BJ (cell line): ENCODE measurements around the gene PTER. TPM values are rescaled to one million over a fixed set of nuclear protein-coding genes. Genes with fewer than 3 reads are reported as not detected.
A peak's percentile ranks its signal among the peaks of the same experiment; 100 is the strongest.

Experiments
- CTCF ChIA-PET: fragments of 350-600 bp; formaldehyde crosslinking; extraction: SDS; loops from one replicate; lab custom pipeline; 2021; ENCODE audit warnings: antibody characterized with exemption, inconsistent platforms; lab: Yijun Ruan, JAX
- POLR2A ChIA-PET: fragments of 300-600 bp; sonication (Branson Sonifier 250); formaldehyde crosslinking; extraction: SDS; loops from one replicate; lab custom pipeline; 2021; ENCODE audit warnings: antibody characterized with exemption; lab: Charles Lee
- DNase-seq: peaks from one replicate; pipeline ENCODE4 v3.0.0-alpha.2; 2011; ENCODE audit warnings: low read depth
- H3K27me3 ChIP-seq: 2 replicates; pipeline ENCODE4 v1.6.0; 2011; ENCODE audit warnings: low read length; ENCODE audit not compliant: control insufficient read depth, insufficient read depth
- H3K36me3 ChIP-seq: 2 replicates; pipeline ENCODE4 v1.5.1; 2011; ENCODE audit warnings: low read length; ENCODE audit not compliant: control insufficient read depth, insufficient read depth
- H3K4me3 ChIP-seq: 2 replicates; pipeline ENCODE4 v1.5.1; 2011; ENCODE audit warnings: low read depth, mild to moderate bottlenecking, control low read depth, low read length
- CTCF ChIP-seq: IDR thresholded peaks from 2 replicates; pipeline ENCODE4 v1.5.1; 2011; ENCODE audit warnings: low read depth, mild to moderate bottlenecking, control low read depth, inconsistent platforms, low read length, moderate library complexity; ENCODE audit not compliant: insufficient read depth
- polyA minus RNA-seq: library from RNA; depleted of rRNA, polyadenylated mRNA; stranded (reverse); fragments of >200 nt; gene quantifications from 2 replicates; pipeline ENCODE4 v1.2.3, GENCODE V29; 2011; rRNA and poly(A)+ RNA removed
- polyA plus RNA-seq: library from polyadenylated mRNA; depleted of rRNA; stranded (reverse); fragments of >200 nt; gene quantifications from 2 replicates; pipeline ENCODE4 v1.2.3, GENCODE V29; 2011; rRNA removed

PTER gene
- polyA plus RNA-seq (9.3 and 15.2 TPM in 2 replicates), polyA minus RNA-seq (6.1 and 9.5 TPM in 2 replicates)

GRCh38 chr10:16436758-16437539 is at the start of gene PTER:
TSS of gene PTER (plus strand) at chr10:16437010. CDS start at chr10:16484385, 47,375 bp downstream.
- Histone ChIP-seq H3K4me3 (peak within 1 kb of the TSS; percentile 69), H3K36me3 (no peaks in the 10 kb centered on the region), H3K27me3 (no peaks in the 10 kb centered on the region; the same call in none of the 2 replicates)
- ChIA-PET POLR2A (interaction anchor here (0.6 kb wide), 1 partner anchor 60 kb away, joined by 3 read pairs; no protein-coding TSS in a partner anchor), CTCF (no interaction called here)
- DNase-seq: peak; percentile 74
- TF ChIP-seq CTCF: no peak

GRCh38 chr10:16392531-16393069 is 44.2 kb upstream of the PTER start:
- no peak for DNase-seq
- TF ChIP-seq CTCF: no peak
- Histone ChIP-seq H3K36me3 (no peaks in the 10 kb centered on the region), H3K4me3 (no peak overlapping the region), H3K27me3 (no peaks in the 10 kb centered on the region)
- ChIA-PET CTCF (no interaction called here), POLR2A (no interaction called here)

GRCh38 chr10:16393271-16393858 is 43.4 kb upstream of the PTER start:
- Histone ChIP-seq H3K4me3 (no peak overlapping the region), H3K27me3 (no peaks in the 10 kb centered on the region), H3K36me3 (no peaks in the 10 kb centered on the region)
- ChIA-PET CTCF (no interaction called here), POLR2A (no interaction called here)
- no peak for DNase-seq
- no peak for TF ChIP-seq CTCF

- no peaks in the 10 kb centered on the region for H3K36me3 ChIP-seq
- TF ChIP-seq CTCF: no peak
- CTCF ChIA-PET: no interaction called here
- POLR2A ChIA-PET: no interaction called here
- no peak overlapping the region for H3K4me3 ChIP-seq
- H3K27me3 ChIP-seq: no peaks in the 10 kb centered on the region
- no peak for DNase-seq
These were observed 35.4 kb upstream of the PTER start for GRCh38 chr10:16401416-16401815.

- ChIA-PET POLR2A (no interaction called here), CTCF (interaction anchor here (0.6 kb wide), 1 partner anchor 364 kb away, joined by 3 read pairs; no protein-coding TSS in a partner anchor)
- no peak for DNase-seq
- Histone ChIP-seq H3K36me3 (no peaks in the 10 kb centered on the region), H3K27me3 (no peaks in the 10 kb centered on the region), H3K4me3 (no peak overlapping the region)
- TF ChIP-seq CTCF: no peak
These were observed 28.4 kb upstream of the PTER start for GRCh38 chr10:16408379-16408778.
